LoVo (cell line): ENCODE results near the gene ITGA2.

Experiments
- DNase-seq: peaks from one replicate; pipeline ENCODE4 v3.0.0-alpha.2; 2016; ENCODE audit warnings: low spot score

The ITGA2 gene

GRCh38 chr5:53059281-53059680, 70.1 kb downstream of the ITGA2 start:
- DNase-seq = no peak

GRCh38 chr5:53063176-53063575, 74.0 kb downstream of the ITGA2 start:
- DNase-seq = no peak

- DNase-seq = no peak
Observed at GRCh38 chr5:53063791-53064190, 74.6 kb downstream of the ITGA2 start.

GRCh38 chr5:53066088-53066487, 76.9 kb downstream of the ITGA2 start:
- DNase-seq = no peak

- DNase-seq = no peak
Observed at GRCh38 chr5:53067641-53068040, 78.5 kb downstream of the ITGA2 start.

GRCh38 chr5:53068291-53068836, 79.2 kb downstream of the ITGA2 start:
- DNase-seq = no peak

GRCh38 chr5:53069626-53070025, 80.5 kb downstream of the ITGA2 start:
- no peak for DNase-seq

GRCh38 chr5:53071298-53071697, 82.1 kb downstream of the ITGA2 start:
- no peak for DNase-seq

- DNase-seq = no peak
Observed at GRCh38 chr5:53071738-53072137, 82.6 kb downstream of the ITGA2 start.

- no peak for DNase-seq
Observed at GRCh38 chr5:53073348-53073747, 84.2 kb downstream of the ITGA2 start.

GRCh38 chr5:53076014-53076583, 86.9 kb downstream of the ITGA2 start:
- DNase-seq = no peak

- no peak for DNase-seq
Observed at GRCh38 chr5:53080271-53080670, 91.1 kb downstream of the ITGA2 start.

GRCh38 chr5:53083927-53084326, 94.8 kb downstream of the ITGA2 start:
- DNase-seq = no peak

- no peak for DNase-seq
Observed at GRCh38 chr5:53084546-53085255, 95.5 kb downstream of the ITGA2 start.

- DNase-seq = no peak
Observed at GRCh38 chr5:53087171-53087570, 98.0 kb downstream of the ITGA2 start.

- no peak for DNase-seq
Observed at GRCh38 chr5:53087621-53088121, 98.5 kb downstream of the ITGA2 start.

- no peak for DNase-seq
Observed at GRCh38 chr5:53089481-53089991, 100.4 kb downstream of the ITGA2 start.

GRCh38 chr5:53090229-53090628, 101.1 kb downstream of the ITGA2 start:
- DNase-seq = no peak

GRCh38 chr5:53091289-53091688, 102.1 kb downstream of the ITGA2 start:
- DNase-seq = peak; percentile 24

GRCh38 chr5:53092242-53092641, 103.1 kb downstream of the ITGA2 start:
- no peak for DNase-seq

- no peak for DNase-seq
Observed at GRCh38 chr5:53095217-53095616, 106.1 kb downstream of the ITGA2 start.

- DNase-seq = peak; percentile 69
Observed at GRCh38 chr5:53095931-53096525, 106.9 kb downstream of the ITGA2 start.

- DNase-seq = no peak
Observed at GRCh38 chr5:53099546-53099945, 110.4 kb downstream of the ITGA2 start.
